ENCODE data around the gene CALD1.

CALD1 gene

GRCh38 chr7:134761266-134761665 lies 18.2 kb upstream of the CALD1 start:
- no peak for DNase-seq (ENCODE audit: low read depth in 2 of 2)

GRCh38 chr7:134763960-134764359 lies 15.5 kb upstream of the CALD1 start:
- no peak for DNase-seq (ENCODE audit: low read depth in 2 of 2)

GRCh38 chr7:134764365-134764764 lies 15.1 kb upstream of the CALD1 start:
- no peak for DNase-seq (ENCODE audit: low read depth in 2 of 2)

- no peak for DNase-seq (ENCODE audit: low read depth in 2 of 2)
Measured at GRCh38 chr7:134766779-134767519, 12.5 kb upstream of the CALD1 start.

- no peak for DNase-seq (ENCODE audit: low read depth in 2 of 2)
Measured at GRCh38 chr7:134767520-134768168, 11.8 kb upstream of the CALD1 start.

GRCh38 chr7:134768243-134768642 lies 11.2 kb upstream of the CALD1 start:
- DNase-seq (ENCODE audit: low read depth in 2 of 2), result no peak

GRCh38 chr7:134770676-134771075 lies 8.8 kb upstream of the CALD1 start:
- DNase-seq (ENCODE audit: low read depth in 2 of 2), result no peak

GRCh38 chr7:134771111-134771510 lies 8.3 kb upstream of the CALD1 start:
- DNase-seq (ENCODE audit: low read depth in 2 of 2), result no peak

- DNase-seq (ENCODE audit: low read depth in 2 of 2), result no peak
Measured at GRCh38 chr7:134771889-134772288, 7.5 kb upstream of the CALD1 start.

GRCh38 chr7:134772401-134772800 lies 7.0 kb upstream of the CALD1 start:
- DNase-seq (ENCODE audit: low read depth in 2 of 2), result no peak

GRCh38 chr7:134773164-134773563 lies 6.3 kb upstream of the CALD1 start:
- DNase-seq (ENCODE audit: low read depth in 2 of 2), result no peak

GRCh38 chr7:134774119-134774518 lies 5.3 kb upstream of the CALD1 start:
- DNase-seq (ENCODE audit: low read depth in 2 of 2), result no peak

GRCh38 chr7:134777470-134777869 lies 2.0 kb upstream of the CALD1 start:
- no peak for DNase-seq (ENCODE audit: low read depth in 2 of 2)

- DNase-seq (ENCODE audit: low read depth in 2 of 2), result no peak
Measured at GRCh38 chr7:134777908-134778580, 1.4 kb upstream of the CALD1 start.

GRCh38 chr7:134779741-134780065 lies 269 bp downstream of the CALD1 start:
- no peak for DNase-seq (ENCODE audit: low read depth in 2 of 2)

GRCh38 chr7:134780166-134780828 lies 863 bp downstream of the CALD1 start:
- no peak for DNase-seq (ENCODE audit: low read depth in 2 of 2)

GRCh38 chr7:134781171-134781570 lies 1.7 kb downstream of the CALD1 start:
- no peak for DNase-seq (ENCODE audit: low read depth in 2 of 2)

GRCh38 chr7:134782121-134782623 lies 2.7 kb downstream of the CALD1 start:
- no peak for DNase-seq (ENCODE audit: low read depth in 2 of 2)

GRCh38 chr7:134783294-134784069 lies 4.0 kb downstream of the CALD1 start:
- no peak for DNase-seq (ENCODE audit: low read depth in 2 of 2)

- no peak for DNase-seq (ENCODE audit: low read depth in 2 of 2)
Measured at GRCh38 chr7:134784251-134785049, 5.0 kb downstream of the CALD1 start.

- DNase-seq (ENCODE audit: low read depth in 2 of 2), result no peak
Measured at GRCh38 chr7:134785842-134786241, 6.4 kb downstream of the CALD1 start.

All from stimulated activated CD8-positive, alpha-beta memory T cell treated with anti-CD3 and anti-CD28 coated beads, Interleukin-2, amount 100 ng/mL, for 48 hours (primary cell).